GM19468 (cell line): ENCODE data around the gene TPSG1.

Experiments
- ATAC-seq: cut with Tn5 transposase; IDR thresholded peaks from one replicate; pipeline ENCODE4 v1.9.1; 2021; ENCODE audit warnings: mild to moderate bottlenecking, moderate library complexity, moderate number of reproducible peaks; ENCODE audit not compliant: unreplicated experiment; ENCODE audit errors: extremely low read depth

Gene TPSG1

DNA sequence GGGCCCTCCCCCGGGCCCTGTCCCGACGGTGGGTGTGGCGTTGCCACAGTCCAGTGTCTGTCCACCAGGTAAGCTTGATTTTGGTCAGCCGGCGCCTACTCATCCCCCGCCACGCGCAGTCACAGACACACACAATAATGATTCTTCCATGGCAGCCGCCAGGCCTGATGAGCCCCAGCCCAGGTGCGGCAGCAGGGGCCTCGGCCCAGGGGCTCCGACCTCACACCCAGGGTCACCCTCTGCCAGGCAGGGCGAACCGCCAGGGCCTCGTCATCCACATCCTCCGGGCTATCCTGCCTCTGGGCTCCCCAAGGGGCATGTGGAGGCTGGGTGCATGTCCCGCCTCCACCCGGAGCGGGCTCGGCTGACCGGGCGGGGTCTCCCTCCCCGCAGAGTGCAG is 7.5 kb downstream of the TPSG1 start:
- no peak for ATAC-seq

DNA sequence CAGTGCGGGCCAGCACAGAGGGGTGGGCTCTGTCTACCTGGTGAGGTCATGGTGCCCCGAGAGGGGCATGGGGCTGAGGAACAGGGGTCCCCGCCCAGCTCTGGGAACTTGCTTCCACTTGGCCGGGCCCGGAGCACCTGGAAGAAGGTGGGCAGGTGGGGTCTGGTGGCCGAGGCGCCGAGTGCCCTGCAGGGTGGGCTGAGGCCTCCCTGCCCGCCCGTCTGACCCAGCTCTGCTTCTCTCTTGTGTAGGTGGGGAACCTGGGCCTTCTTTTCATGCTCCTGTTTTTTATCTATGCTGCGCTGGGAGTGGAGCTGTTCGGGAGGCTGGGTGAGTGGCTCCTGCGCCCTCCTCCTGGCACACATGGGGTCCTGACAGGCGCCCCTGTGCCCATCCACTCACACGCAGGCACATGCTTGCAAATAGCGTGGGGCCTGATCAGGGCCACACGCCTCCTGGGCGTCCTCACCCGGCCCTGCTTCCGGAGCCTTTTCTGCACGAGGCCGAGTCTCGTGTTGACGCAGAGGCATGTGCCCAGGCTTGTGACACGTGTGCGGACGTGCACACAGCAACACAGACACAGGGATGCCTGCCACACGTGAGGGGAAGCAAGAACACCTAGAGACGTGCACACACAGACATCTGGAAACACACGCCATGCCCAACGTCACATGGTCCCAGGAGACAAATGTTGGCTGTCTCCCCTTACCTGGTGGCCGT is 8.2 kb downstream of the TPSG1 start:
- ATAC-seq: no peak

DNA sequence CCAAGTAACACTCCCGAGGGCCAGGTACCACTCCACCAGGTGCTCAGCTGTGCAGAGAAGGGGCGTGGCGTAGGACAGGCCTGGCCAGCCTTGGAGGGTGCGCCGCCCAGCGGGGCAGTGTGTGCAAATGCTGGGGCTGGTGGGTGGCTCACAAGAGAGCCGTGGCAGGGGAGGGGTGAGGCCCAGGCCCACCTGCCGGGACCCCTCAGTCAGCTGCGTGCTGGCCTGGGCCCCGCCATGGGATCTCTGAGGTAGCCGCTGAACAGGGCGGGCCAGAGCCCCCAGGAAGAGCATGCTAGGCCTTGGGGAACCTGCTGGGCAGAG is 8.8 kb downstream of the TPSG1 start:
- ATAC-seq: no peak

DNA sequence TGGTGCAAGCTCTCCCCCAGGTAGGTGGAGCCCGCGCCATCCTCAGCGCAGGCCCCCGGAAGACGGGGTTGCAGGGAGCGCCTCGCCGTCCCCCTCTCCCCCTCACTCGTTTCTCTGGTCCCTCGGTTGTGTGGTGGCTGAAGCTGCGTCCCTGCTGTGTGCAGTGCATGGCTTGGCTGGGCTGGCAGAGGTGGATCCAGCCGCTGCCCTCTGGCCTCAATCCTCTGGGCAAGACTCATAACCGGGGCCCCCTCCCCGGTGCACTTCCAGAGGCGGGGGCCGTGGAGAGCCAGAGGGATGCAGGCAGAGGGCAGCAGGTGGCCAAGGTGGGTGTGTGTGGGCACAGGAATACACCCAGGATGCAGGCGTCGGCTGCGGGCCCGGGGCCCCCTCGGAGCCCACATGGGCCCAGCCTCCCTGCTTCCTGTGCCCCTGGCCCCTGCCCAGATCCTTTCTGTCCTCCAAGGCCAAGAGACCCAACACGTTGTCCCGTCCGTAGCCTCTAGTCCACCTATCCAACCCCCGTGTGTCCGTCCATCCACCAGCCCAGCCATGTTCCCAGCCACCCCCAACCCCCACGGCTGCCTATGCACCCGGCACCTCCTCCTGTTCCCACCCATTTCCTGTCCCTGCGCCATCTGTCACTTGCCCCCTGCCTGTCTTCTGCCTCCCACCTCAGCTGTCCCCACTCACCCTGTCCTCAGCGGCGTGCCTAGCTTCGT is 9.3 kb downstream of the TPSG1 start:
- ATAC-seq: no peak

DNA sequence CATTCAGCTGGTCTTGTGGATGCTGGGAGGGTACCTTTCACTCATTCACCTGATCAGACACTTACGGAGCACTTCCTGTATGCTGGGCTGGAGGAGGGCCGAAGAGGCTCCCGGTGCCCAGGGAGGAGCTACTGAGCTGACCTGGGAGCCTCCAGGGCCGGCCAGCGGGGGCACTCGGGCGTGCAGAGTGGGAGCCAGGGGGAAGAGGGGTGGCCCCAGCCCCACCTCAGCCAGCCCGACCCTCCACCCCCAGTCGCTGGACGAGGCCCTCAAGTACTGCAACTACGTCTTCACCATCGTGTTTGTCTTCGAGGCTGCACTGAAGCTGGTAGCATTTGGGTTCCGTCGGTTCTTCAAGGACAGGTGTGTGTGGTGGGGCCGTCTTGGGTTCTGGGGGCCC is 10.3 kb downstream of the TPSG1 start:
- ATAC-seq: no peak

DNA sequence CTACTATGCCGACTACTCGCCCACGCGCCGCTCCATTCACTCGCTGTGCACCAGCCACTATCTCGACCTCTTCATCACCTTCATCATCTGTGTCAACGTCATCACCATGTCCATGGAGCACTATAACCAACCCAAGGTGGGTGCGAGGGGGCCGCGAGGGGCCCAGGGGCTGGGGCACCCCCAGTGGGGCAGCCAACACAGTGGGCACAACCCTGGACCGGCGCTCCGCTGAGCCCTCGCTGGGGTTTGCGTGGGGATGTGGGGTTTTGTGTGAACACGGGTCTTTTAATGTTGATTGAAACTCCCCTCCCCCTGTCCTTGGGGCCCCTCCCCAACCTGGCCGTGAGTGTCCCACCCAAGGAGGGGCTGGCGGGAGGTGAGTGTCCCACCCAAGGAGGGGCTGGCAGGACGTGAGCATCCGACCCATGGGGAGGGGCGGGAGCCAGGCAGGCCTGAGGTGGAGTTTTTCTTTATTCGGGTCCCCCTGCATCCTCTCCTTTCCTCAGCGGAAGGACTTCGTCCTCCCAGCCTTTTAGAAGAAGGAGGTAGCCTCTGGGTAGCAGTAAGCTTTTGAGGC is 11.2 kb downstream of the TPSG1 start:
- ATAC-seq: no peak

DNA sequence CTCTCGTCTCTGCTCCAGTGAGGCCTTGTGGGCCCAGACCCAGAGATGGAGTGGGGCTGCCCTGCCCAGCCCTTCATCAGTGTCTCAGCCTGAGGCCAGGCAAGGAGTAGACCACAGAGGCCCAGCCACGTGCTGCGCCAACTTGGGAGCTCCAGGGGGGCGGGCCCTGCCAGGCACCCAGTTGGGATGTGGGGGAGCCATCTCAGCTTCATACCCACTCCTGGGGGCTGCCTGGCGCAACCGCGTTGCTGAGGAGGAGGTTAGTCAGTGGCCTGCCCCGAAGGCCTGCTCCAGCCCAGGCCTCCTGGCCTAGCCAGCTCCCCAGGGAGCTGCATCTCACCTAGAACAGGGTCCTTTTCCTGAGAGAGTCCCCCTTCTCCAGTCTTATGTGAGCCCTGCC is 11.8 kb downstream of the TPSG1 start:
- no peak for ATAC-seq

DNA sequence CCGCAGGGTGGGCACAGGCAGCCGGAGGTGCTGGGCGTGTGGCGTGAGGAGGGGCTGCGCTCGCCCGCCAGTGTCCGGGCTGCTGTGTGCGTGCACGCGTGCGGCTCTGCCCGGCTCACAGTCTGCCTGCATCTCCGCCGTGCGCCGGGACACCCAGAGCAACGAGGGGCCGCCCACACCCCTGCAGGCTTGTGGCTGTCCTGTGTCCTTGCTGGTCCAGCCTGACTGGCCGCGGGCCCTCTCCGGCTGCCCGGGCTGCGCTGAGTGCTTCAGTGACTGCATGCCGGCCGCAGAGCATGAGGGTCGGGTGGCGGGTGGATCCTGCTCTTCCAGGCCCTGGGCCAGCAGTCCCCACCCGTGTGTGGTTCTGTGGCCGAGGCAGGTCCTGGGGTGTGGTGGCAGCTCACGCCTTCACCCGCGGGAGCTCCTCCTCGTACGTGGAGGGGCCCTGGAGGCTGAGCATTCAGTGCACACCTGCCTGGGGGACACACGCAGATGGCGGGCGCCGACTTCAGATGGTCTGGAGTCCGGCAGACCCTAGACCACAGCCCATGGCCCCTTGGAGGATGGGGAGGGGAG is 12.4 kb downstream of the TPSG1 start:
- ATAC-seq: no peak

DNA sequence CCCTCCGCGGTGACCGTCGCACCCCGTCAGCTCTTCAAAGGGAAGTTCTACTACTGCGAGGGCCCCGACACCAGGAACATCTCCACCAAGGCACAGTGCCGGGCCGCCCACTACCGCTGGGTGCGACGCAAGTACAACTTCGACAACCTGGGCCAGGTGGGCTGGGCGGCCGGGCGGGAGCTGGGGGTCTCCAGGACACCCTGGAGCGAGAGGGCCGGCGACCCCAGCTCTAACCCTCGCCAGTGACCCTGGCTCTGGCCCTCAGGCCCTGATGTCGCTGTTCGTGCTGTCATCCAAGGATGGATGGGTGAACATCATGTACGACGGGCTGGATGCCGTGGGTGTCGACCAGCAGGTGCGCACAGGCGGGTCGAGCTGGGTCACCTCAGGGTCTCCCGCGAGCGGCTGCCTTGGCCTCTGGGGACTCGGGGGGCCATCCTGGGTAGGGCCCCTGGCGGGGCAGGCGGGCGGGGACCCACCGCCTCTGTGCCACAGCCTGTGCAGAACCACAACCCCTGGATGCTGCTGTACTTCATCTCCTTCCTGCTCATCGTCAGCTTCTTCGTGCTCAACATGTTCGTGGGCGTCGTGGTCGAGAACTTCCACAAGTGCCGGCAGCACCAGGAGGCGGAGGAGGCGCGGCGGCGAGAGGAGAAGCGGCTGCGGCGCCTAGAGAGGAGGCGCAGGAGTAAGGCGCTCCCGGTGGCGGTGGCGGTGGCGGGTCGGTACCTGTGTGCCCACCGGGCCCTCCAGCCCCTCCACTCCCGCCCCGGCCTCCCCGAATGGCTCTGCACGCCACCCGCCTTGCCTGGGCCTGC is 13.4 kb downstream of the TPSG1 start:
- ATAC-seq: no peak

DNA sequence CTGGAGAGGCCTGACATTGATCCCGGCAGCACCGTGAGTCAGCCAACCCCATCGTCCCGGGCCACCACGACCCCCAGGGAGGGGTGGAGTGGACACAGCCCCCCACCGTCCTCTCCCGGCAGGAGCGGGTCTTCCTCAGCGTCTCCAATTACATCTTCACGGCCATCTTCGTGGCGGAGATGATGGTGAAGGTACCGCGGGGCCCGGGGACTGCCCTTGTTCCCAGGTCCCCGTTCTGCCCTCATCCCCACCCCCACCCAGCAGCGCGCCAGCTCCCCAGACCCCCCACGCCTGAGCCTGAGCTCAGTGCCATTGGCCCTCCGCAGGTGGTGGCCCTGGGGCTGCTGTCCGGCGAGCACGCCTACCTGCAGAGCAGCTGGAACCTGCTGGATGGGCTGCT is 14.6 kb downstream of the TPSG1 start:
- no peak for ATAC-seq

DNA sequence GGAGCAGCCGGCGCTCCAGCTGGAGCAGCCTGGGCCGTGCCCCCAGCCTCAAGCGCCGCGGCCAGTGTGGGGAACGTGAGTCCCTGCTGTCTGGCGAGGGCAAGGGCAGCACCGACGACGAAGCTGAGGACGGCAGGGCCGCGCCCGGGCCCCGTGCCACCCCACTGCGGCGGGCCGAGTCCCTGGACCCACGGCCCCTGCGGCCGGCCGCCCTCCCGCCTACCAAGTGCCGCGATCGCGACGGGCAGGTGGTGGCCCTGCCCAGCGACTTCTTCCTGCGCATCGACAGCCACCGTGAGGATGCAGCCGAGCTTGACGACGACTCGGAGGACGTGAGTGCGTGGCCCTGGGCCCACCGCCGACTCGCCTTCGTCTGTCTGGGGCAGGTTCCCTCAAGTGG is 16.0 kb downstream of the TPSG1 start:
- no peak for ATAC-seq

DNA sequence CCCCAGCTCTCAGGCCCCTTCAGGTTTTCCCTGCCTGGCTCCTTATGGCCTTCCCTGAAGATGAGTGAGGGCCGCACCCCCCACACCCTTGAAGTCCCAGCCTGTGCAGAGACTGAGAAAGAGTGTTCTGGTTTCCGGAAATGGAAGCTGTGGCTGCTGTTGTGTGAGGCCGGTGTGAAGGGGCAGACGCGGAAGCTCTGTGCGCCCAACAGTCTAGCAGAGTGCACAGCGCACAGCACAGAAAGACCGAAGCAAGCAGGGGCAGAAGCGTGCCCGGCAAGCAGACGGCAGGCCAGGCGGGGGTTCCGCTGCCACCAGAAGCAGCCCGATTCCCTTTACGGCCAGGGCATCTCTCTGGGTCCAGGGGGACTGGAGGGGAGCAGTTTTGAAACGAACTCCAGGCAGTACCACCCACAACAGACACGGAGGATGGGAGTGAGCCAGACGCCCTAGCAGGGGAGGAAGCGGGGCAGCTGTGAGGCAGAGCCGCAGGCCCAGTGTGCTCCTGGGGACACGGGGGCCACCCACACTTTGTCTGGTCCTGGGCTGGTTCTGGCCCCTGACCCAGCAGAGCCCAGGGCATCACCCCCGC is 16.7 kb downstream of the TPSG1 start:
- ATAC-seq: no peak

DNA sequence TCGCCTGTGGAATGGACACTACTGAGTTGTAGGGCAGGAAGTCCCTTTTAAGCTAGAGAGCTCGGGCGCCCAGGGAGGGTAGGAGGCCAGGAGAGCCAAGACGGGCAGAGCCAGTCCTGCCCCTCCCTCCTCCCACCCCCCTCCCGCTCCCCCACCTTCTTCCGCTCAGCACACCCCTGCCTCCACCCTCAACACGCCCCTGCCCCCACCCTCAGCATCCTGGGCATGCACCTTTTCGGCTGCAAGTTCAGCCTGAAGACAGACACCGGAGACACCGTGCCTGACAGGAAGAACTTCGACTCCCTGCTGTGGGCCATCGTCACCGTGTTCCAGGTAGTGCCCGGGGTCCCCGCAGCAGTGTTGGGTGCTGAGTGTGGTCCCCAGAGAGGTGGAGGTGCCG is 18.3 kb downstream of the TPSG1 start:
- ATAC-seq: no peak

DNA sequence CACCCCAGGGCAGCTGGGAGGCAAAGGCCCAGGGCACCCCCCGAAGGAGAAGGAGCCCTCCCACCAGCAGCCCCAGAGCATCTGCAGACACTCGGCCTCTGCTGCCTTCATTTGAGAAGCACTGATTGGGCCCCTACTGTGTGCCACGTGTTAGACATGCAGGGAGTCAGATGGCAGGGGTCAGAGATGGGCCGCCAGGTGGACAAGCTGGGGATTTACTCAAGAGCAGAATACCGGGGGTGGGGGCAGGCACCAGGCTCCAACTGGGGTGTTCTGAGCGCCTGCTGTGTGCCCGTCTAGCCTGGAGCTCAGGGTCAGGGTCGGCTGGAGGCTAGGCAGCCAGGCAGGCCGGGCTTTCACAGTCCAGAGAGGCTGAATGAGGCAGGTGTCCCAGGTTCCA is 18.7 kb downstream of the TPSG1 start:
- ATAC-seq: no peak

DNA sequence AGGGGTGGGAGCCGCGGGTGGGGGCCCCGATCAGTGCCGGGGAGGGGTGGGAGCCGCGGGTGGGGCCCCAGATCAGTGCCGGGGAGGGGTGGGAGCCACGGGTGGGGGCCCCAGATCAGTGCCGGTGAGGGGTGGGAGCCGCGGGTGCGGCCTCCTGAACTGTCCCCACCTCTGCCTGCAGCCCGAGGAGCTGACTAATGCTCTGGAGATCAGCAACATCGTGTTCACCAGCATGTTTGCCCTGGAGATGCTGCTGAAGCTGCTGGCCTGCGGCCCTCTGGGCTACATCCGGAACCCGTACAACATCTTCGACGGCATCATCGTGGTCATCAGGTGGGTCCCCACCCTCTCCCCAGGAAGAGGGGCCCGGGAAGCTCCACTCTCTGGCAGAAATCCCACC is 20.1 kb downstream of the TPSG1 start:
- ATAC-seq: no peak

DNA sequence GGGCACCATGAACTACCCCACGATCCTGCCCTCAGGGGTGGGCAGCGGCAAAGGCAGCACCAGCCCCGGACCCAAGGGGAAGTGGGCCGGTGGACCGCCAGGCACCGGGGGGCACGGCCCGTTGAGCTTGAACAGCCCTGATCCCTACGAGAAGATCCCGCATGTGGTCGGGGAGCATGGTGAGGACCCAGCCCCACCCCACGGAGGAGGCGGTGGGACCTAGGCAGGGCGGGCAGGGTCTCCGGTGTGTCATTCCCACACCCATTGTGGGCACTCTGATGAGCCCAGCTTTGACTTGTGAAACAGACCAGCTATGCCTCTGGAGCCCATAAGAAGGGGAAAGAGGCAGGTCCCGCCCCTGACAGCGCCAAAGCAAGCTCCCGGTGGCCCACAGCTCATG is 22.8 kb downstream of the TPSG1 start:
- no peak for ATAC-seq

DNA sequence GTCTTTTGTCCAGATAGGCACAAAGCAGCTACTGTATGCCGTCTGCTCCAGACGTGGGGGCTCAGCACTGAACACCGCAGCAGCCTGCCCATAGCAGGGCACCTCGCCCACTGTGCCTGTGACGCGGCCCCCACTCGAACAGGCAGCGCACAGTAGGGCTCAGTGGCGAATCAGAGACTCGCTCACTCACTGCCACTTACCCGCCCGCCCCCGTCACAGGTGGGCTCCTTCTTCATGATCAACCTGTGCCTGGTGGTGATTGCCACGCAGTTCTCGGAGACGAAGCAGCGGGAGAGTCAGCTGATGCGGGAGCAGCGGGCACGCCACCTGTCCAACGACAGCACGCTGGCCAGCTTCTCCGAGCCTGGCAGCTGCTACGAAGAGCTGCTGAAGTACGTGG is 23.6 kb downstream of the TPSG1 start:
- ATAC-seq: no peak

DNA sequence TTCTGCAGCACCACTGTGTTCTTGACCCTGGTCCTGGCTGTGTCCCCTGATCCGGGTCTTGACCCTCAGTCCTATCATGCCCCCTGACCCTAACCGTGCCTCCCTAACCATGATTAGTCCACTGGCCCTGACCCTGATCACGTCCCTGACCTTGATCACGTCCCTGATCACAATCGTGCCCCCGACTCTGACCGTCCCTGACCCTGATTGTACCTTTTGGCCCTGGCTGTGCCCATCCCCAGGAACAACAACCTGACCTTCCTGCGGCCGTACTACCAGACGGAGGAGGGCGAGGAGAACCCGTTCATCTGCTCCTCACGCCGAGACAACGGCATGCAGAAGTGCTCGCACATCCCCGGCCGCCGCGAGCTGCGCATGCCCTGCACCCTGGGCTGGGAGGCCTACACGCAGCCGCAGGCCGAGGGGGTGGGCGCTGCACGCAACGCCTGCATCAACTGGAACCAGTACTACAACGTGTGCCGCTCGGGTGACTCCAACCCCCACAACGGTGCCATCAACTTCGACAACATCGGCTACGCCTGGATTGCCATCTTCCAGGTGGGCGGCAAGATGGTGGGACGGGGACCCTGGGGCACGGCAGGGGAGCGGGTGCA is 24.9 kb downstream of the TPSG1 start:
- no peak for ATAC-seq

DNA sequence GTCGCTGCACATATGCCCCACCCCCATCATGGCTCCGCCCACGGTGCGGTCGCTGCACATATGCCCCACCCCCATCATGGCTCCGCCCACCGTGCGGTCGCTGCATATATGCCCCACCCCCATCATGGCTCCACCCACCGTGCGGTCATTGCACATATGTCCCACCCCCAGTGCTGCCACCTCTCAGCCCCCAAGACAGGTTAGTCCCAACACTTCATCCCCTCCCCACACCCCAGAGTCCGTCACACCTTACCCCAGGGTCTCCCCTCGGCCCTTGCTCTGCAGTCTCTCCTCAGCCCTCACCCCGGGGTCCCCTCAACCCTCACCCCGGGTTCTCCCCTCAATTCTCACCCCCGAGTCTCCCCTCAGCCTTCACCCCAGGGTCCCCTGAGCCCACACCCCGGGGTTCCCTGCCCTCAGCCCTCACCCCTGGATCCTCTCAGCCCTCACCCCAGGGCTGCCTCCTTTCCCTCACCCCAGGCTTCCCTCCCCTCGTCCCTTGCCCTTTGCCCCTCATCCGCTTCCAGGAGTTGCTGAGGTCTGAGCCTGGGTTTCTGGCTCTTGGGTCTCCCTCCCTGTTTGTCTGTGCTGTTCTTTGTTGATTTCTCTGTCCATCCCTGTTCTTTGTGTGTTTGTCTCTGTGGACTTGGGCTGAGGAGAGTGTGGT is 25.6 kb downstream of the TPSG1 start:
- ATAC-seq: no peak
